ENCODE results near the gene PERP. TPM values are rescaled to one million over a fixed set of nuclear protein-coding genes. Genes with fewer than 3 reads are reported as not detected.

PERP gene
- total RNA-seq, 4 donors from 2014 or later: 7.4 to 84.8 (median 46.2) TPM

DNA sequence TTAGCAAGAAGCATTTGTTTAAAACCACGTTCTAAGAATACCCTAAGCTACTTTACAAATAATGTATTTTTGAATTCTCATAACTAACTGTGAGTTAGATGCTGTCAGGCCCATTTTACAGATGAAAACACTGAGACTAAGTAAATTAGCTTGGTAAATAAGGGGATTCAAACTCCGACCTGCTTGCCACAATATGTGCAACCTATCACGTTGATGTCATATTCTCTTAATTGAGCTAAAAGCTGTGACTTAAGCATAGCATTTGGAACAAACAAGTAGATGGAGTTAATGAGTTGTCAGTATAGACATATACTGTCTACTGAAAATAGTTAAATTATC is 9.4 kb upstream of the PERP start:
- no peak overlapping the region for H3K27ac ChIP-seq
- H3K4me3 ChIP-seq: no peak overlapping the region
- DNase-seq: no peak
- no peaks in the 10 kb centered on the region for H3K27me3 ChIP-seq
- TF ChIP-seq, protein P1, sequence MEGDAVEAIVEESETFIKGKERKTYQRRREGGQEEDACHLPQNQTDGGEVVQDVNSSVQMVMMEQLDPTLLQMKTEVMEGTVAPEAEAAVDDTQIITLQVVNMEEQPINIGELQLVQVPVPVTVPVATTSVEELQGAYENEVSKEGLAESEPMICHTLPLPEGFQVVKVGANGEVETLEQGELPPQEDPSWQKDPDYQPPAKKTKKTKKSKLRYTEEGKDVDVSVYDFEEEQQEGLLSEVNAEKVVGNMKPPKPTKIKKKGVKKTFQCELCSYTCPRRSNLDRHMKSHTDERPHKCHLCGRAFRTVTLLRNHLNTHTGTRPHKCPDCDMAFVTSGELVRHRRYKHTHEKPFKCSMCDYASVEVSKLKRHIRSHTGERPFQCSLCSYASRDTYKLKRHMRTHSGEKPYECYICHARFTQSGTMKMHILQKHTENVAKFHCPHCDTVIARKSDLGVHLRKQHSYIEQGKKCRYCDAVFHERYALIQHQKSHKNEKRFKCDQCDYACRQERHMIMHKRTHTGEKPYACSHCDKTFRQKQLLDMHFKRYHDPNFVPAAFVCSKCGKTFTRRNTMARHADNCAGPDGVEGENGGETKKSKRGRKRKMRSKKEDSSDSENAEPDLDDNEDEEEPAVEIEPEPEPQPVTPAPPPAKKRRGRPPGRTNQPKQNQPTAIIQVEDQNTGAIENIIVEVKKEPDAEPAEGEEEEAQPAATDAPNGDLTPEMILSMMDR (IDR thresholded peaks at IDR 0.05): no peak
- TF ChIP-seq POLR2A (IDR thresholded peaks at IDR 0.05): no peak
- no peaks in the 10 kb centered on the region for H3K9me3 ChIP-seq
- H3K4me1 ChIP-seq: no peaks in the 10 kb centered on the region
- no peaks in the 10 kb centered on the region for H3K36me3 ChIP-seq

DNA sequence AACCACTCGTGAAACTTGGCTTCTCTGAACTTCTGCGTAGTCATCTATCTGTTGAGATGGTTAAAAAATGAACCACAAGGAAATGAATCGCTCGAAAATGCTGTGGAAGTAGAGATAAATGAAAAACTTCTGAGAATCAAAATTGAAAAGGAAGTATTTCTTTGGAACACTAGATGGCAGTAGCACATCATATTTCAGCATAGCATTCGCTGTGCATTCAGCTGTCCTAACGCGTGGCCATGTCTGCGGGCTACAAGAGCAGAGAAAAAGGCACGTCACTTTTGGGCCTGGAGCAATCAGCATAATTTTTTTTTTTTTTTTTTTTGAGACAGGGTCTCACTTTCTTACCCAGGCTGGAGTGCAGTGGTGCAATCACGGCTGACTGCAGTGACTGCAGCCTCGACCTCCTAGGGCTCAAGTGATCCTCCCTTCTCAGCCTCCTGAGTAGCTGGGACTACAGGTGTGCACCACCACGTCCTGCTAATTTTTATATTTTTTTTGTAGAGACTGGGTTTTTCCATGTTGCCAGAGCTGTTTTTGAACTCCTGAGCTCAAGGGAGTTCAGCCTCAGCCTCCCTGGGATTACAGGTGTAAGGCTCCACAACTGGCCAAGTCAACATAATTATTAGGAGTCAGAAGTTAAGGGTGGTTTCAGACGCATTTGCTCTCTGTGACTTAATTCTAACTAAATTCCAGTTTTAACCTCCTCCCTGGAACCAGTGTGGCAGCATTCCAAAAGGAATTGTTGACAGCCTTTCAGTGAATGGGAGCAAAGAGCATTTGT is 8.8 kb upstream of the PERP start:
- DNase-seq: peak in 2 of 3 donors; percentile 41 to 70
- Histone ChIP-seq H3K27ac (no peak overlapping the region), H3K9me3 (no peaks in the 10 kb centered on the region), H3K4me3 (no peak overlapping the region), H3K4me1 (no peaks in the 10 kb centered on the region), H3K36me3 (no peaks in the 10 kb centered on the region), H3K27me3 (no peaks in the 10 kb centered on the region)
- no peak for TF ChIP-seq POLR2A (IDR thresholded peaks at IDR 0.05)
- TF ChIP-seq, protein P1 (IDR thresholded peaks at IDR 0.05): peak; percentile 41 to 93 (median 82)

DNA sequence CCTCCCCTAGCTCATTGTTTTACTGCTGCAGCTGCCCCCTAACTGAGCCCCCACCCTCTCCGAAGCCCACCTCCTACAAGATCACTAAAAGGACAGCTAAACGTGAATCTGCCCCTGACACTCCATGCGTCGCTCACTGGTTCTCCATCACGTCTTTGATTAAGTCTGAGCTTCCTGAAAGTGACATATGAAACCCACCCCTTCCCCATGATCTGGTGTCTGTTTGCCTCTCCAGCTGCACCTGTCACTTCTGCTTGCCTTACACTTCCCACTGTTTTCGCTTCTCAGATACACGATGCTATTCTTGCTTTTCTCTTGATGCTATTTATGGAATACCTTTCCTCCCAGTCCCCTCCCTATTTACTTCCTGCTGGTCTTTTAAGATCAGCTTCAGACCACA is 8.0 kb upstream of the PERP start:
- TF ChIP-seq, protein P1 (IDR thresholded peaks at IDR 0.05): no peak
- no peak for TF ChIP-seq POLR2A (IDR thresholded peaks at IDR 0.05)
- Histone ChIP-seq H3K27ac (no peak overlapping the region), H3K36me3 (no peaks in the 10 kb centered on the region), H3K4me3 (no peak overlapping the region), H3K4me1 (no peaks in the 10 kb centered on the region), H3K27me3 (no peaks in the 10 kb centered on the region), H3K9me3 (no peaks in the 10 kb centered on the region)
- DNase-seq: no peak

DNA sequence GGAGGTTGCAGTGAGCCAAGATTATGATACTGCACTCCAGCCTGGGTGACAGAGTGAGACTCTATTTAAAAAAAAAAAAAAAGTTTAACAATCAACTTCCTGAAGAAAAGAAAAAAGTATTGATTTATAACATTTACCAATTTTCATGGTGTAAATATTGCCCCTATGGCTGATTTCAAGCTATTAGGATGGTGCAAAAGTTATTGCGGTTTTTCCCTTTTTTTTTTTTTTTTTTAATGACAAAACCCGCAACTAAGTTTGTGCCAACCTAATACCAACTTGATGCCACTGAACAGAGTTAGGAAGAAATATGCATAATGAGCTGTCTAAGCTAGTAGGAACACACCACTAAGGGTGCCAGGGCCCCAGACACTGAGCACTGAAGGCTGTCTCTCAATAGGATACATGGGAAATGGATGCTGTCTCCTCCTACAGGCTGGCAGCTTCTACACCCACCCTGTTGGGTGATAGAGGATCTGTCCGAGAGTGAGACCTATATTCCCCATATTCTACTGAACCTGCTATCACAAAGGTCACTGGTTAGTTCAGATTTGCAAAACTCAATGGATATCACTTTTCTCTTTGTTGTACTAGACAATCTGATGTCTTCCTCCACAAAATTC is 6.5 kb upstream of the PERP start:
- TF ChIP-seq, protein P1 (IDR thresholded peaks at IDR 0.05): no peak
- TF ChIP-seq POLR2A (IDR thresholded peaks at IDR 0.05): no peak
- no peaks in the 10 kb centered on the region for H3K27me3 ChIP-seq

DNA sequence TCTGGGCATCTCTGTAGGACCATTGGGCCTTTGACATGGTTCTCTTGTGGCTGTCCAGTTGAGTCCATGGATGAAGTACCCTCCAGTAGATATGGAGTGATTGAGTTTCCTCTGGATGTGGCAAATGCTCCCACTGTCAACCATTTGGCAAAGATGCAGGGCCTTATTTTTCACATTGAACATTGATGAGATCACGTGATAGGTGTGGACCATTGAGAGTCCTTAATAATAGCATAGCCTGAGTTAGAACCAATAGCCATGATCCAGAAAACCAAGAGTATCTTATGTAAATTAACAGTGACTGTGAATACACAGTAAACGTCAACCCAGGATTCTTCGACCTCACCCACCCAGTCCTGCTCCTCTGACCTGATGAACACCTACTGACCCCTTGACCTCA is 3.0 kb upstream of the PERP start:
- no peak for DNase-seq
- no peak overlapping the region for H3K27ac ChIP-seq
- H3K36me3 ChIP-seq: no peaks in the 10 kb centered on the region
- H3K9me3 ChIP-seq: no peaks in the 10 kb centered on the region
- H3K27me3 ChIP-seq: no peaks in the 10 kb centered on the region
- no peak for TF ChIP-seq POLR2A (IDR thresholded peaks at IDR 0.05)
- TF ChIP-seq, protein P1 (IDR thresholded peaks at IDR 0.05): no peak
- H3K4me3 ChIP-seq: no peak overlapping the region
- peaks cover 0 to 12% (median 0%) of the 10 kb centered on the region in 4 donors for H3K4me1 ChIP-seq

More for the DNA sequence above, 6.5 kb upstream of the PERP start:
- Histone ChIP-seq H3K4me1 (no peaks in the 10 kb centered on the region), H3K36me3 (no peaks in the 10 kb centered on the region), H3K27ac (no peak overlapping the region), H3K9me3 (no peaks in the 10 kb centered on the region), H3K4me3 (no peak overlapping the region)
- DNase-seq: no peak
